Measurements from ENCODE around the gene WARS2.

Gene WARS2

GRCh38 chr1:118984086-118984721 lies 156.2 kb downstream of the WARS2 start:
- no peak for DNase-seq (ENCODE audit: low read depth in 2 of 2)

- DNase-seq (ENCODE audit: low read depth in 2 of 2), result no peak
These were observed 156.9 kb downstream of the WARS2 start for GRCh38 chr1:118983558-118984041.

- no peak for DNase-seq (ENCODE audit: low read depth in 2 of 2)
These were observed 157.5 kb downstream of the WARS2 start for GRCh38 chr1:118982821-118983557.

GRCh38 chr1:118982266-118982665 lies 158.2 kb downstream of the WARS2 start:
- no peak for DNase-seq (ENCODE audit: low read depth in 2 of 2)

GRCh38 chr1:118981436-118981835 lies 159.0 kb downstream of the WARS2 start:
- DNase-seq (ENCODE audit: low read depth in 2 of 2), result no peak

All from stimulated activated CD8-positive, alpha-beta memory T cell treated with anti-CD3 and anti-CD28 coated beads, Interleukin-7, amount 100 ng/mL, for 4 hours (primary cell).